OCI-LY3 (cell line): ENCODE data around the gene BZW2.

Experiments used
- H2AFZ ChIP-seq: fragments of 200-600, 300-600 bp; shearing (Covaris generic); 2 replicates; pipeline ENCODE4 v1.6.0; 2014; ENCODE audit warnings: antibody characterized with exemption, low read depth, low read length
- H3K27ac ChIP-seq: fragments of 200-600, 300-600 bp; sonication (generic); 2 replicates; pipeline ENCODE4 v1.5.1; 2014; ENCODE audit warnings: mild to moderate bottlenecking, low read length, moderate library complexity, mixed read lengths
- H3K27me3 ChIP-seq: fragments of 200-600, 300-600 bp; sonication (generic); 2 replicates; pipeline ENCODE4 v1.6.1; 2014; ENCODE audit warnings: low read depth, low read length, mixed read lengths
- H3K36me3 ChIP-seq: fragments of 200-600, 300-600 bp; sonication (generic); replicated peaks from 2 replicates; pipeline ENCODE3; 2014; ENCODE audit warnings: low read depth, low read length, mixed read lengths
- H3K4me1 ChIP-seq: fragments of 300-600, 200-600 bp; sonication (generic); 2 replicates; pipeline ENCODE4 v1.6.1; 2014; ENCODE audit warnings: low read length, mixed read lengths
- H3K4me2 ChIP-seq: fragments of 200-600, 300-600 bp; sonication (generic); 2 replicates; pipeline ENCODE4 v1.6.1; 2014; ENCODE audit warnings: low read length, mixed read lengths
- H3K4me3 ChIP-seq: fragments of 300-600, 200-600 bp; sonication (generic); 2 replicates; pipeline ENCODE4 v1.5.1; 2014; ENCODE audit warnings: antibody characterized with exemption, mild to moderate bottlenecking, low read length, moderate library complexity
- H3K79me2 ChIP-seq: fragments of 300-600, 200-600 bp; shearing (Covaris generic); 2 replicates; pipeline ENCODE4 v1.6.1; 2014; ENCODE audit warnings: mild to moderate bottlenecking, low read length, mixed read lengths
- H3K9ac ChIP-seq: fragments of 300-600, 200-600 bp; shearing (Covaris generic); 2 replicates; pipeline ENCODE4 v1.6.0; 2014; ENCODE audit warnings: mild to moderate bottlenecking, low read length, moderate library complexity
- H3K9me3 ChIP-seq: fragments of 200-600, 300-600 bp; shearing (Covaris generic); 2 replicates; pipeline ENCODE4 v1.6.1; 2014; ENCODE audit warnings: low read length, mixed read lengths; ENCODE audit not compliant: insufficient read depth
- H4K20me1 ChIP-seq: fragments of 200-600, 300-600 bp; sonication (generic); 2 replicates; pipeline ENCODE4 v1.6.1; 2016; ENCODE audit warnings: low read length, mixed read lengths; ENCODE audit not compliant: insufficient read depth
- EZH2phosphoT487 ChIP-seq: fragments of 200-600 bp; shearing (Covaris generic); IDR thresholded peaks from 2 replicates; pipeline ENCODE4 v1.6.1; 2018; ENCODE audit warnings: antibody characterized with exemption, mixed run types, low read depth
- TF ChIP-seq, protein P1 (sequence below): fragments of 200-600, 300-600 bp; sonication (generic); IDR thresholded peaks from 2 replicates; pipeline ENCODE4 v1.5.1; 2014; ENCODE audit warnings: antibody characterized with exemption, low read length, low read depth

BZW2 gene

DNA sequence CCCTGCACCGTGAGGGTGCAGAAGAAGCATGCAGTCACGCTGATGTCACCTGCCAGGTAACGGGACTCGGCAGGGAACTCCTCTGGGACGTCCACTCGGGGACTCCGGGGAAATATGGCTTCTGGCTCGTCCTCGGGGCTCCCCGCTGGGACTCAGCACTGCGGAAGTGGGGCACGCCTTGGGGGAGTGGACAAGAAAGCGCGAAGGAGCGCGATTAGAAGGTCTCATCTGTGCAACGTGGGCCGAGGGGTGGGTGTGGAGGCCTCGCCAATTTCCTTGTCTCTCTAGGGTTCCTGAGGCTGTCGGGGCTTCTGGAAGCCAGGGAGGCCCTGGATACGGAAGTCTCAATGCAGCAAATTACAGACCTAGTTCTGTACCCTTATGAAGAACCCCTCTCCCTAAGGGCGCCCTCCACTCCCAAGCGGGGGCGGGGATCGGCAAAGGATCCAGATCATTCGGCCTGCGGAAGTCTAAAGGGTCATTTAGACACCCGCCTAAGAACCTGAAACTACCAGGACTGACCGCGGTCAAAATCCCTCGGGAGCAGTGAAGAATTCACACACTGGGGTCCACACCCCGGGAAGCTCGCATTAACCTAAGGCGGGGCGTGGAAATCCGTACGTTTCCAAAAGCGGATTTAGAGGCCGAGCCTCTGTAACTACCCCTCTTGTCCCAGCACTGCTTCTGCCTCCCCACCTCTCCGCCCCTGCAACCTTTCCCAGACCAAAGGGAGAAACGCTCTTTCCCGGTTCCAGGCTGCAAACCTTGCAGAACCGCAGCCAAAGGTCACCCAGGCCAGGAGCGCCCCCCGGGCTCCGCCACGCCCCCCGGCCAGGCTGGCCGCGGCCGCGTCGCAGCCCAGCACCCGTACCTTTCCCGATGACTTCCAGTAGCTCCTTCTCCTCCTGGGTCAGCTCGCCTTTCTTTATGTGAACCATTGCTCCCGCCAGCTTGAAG, 1.1 kb upstream of the BZW2 start:
- Histone ChIP-seq H3K9ac (peak overlapping the region; percentile 89), H3K4me3 (peak overlapping the region; percentile 96), H3K4me2 (peak overlapping the region; percentile 77), H3K27me3 (no peaks in the 10 kb centered on the region), H3K9me3 (no peaks in the 10 kb centered on the region), H3K79me2 (peaks cover 40% of the 10 kb centered on the region), H4K20me1 (peaks cover 31% of the 10 kb centered on the region), H2AFZ (peak overlapping the region; percentile 77), H3K36me3 (peaks cover 7% of the 10 kb centered on the region), H3K4me1 (peaks cover 27% of the 10 kb centered on the region), H3K27ac (peak overlapping the region; percentile 31)
- TF ChIP-seq, protein P1, sequence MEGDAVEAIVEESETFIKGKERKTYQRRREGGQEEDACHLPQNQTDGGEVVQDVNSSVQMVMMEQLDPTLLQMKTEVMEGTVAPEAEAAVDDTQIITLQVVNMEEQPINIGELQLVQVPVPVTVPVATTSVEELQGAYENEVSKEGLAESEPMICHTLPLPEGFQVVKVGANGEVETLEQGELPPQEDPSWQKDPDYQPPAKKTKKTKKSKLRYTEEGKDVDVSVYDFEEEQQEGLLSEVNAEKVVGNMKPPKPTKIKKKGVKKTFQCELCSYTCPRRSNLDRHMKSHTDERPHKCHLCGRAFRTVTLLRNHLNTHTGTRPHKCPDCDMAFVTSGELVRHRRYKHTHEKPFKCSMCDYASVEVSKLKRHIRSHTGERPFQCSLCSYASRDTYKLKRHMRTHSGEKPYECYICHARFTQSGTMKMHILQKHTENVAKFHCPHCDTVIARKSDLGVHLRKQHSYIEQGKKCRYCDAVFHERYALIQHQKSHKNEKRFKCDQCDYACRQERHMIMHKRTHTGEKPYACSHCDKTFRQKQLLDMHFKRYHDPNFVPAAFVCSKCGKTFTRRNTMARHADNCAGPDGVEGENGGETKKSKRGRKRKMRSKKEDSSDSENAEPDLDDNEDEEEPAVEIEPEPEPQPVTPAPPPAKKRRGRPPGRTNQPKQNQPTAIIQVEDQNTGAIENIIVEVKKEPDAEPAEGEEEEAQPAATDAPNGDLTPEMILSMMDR = no peak
- TF ChIP-seq EZH2phosphoT487 = no peak

DNA sequence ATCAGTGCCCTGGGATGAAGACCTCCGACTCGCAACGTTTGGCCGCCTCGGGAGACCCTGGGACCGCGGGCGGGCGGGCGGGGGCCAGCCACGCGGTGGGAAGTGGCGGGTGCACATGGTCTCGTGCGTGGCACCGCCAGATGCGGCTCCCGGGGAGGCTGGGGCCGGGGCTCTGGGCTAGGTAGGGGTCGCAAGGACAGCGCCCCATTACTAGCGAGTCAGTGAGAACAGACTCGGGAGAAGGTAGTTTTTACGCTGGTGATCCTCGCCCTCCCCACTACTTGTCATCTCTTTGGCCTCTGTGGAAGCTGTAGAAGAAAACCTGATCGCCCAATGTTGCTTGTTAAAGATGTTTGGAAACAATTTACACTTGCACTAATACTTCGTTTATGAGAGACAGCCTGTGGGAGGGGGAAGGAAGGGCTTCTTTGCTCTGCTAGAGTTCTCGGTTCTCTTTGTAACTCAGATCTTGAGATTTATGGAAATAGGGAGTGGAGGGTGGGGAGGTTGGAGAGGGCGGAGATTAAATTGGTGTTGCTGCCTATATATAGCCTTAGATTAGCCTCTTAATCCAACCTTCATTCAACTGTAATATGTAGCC, 591 bp downstream of the BZW2 start:
- no peak overlapping the region for H2AFZ ChIP-seq
- H3K4me1 ChIP-seq = peaks cover 27% of the 10 kb centered on the region
- peaks cover 56% of the 10 kb centered on the region for H3K79me2 ChIP-seq
- peaks cover 8% of the 10 kb centered on the region for H3K36me3 ChIP-seq
- H3K9me3 ChIP-seq = no peaks in the 10 kb centered on the region
- peak overlapping the region; percentile 84 for H3K9ac ChIP-seq
- H4K20me1 ChIP-seq = peaks cover 47% of the 10 kb centered on the region
- peak overlapping the region; percentile 96 for H3K4me3 ChIP-seq
- H3K27me3 ChIP-seq = no peaks in the 10 kb centered on the region
- peak overlapping the region; percentile 90 for H3K4me2 ChIP-seq
- no peak for TF ChIP-seq EZH2phosphoT487
- TF ChIP-seq, protein P1 = no peak
- peak overlapping the region; percentile 68 for H3K27ac ChIP-seq

DNA sequence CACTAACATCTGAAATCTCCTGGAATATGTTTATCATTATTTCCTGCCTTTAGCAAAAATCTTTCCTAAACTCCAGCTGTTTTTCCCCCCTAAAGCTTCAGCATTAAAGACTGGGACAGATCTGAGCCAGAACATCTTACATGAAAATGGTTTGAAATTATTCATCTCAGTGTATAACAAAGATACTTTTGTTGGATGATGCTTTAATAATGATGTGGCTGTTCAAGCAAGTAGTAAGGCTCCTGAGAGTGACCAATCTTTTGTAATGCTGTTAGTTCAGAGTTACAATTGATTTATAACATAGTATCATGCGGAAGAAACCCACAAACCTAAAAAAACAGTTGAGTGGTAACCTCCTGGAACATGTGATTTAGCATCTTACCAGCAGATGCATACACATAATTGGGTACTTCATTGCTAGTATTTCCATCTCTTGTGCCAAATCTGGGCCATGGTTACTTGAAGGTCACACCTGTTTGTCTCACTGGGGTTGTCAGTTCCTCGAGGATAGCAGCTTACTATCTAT, 1.5 kb downstream of the BZW2 start:
- peak overlapping the region; percentile 96 for H3K4me3 ChIP-seq
- H3K9me3 ChIP-seq = no peaks in the 10 kb centered on the region
- peaks cover 65% of the 10 kb centered on the region for H3K79me2 ChIP-seq
- H3K36me3 ChIP-seq = peaks cover 8% of the 10 kb centered on the region
- H3K9ac ChIP-seq = peak overlapping the region; percentile 84
- H3K27ac ChIP-seq = no peak overlapping the region
- peaks cover 57% of the 10 kb centered on the region for H4K20me1 ChIP-seq
- H3K4me1 ChIP-seq = peaks cover 21% of the 10 kb centered on the region
- no peak for TF ChIP-seq EZH2phosphoT487
- H3K27me3 ChIP-seq = no peaks in the 10 kb centered on the region
- H3K4me2 ChIP-seq = peak overlapping the region; percentile 90
- no peak overlapping the region for H2AFZ ChIP-seq

DNA sequence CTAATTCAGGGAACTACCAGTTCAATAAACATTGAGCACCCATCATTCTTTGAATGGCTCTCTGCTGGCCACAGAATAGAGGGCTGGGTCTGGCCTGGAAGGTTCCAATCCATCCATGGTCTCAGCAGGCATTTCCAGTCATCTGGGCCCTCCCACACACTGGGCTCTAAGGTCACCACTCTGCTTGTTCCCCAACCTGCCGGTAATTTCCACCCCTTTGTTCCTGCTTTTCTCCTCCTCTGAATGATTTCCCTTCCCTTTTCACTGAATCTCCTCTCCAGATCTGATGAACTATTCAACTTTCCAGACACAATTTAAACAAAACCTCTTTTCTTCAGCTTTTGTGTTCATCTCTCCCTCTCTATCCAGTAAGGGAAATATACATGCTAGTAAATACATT, 2.6 kb downstream of the BZW2 start:
- Histone ChIP-seq H3K9me3 (no peaks in the 10 kb centered on the region), H3K9ac (no peak overlapping the region), H3K4me3 (0 out of 2 replicates have a peak overlapping the region, but pooled peaks have one; percentile 5), H3K27ac (no peak overlapping the region), H3K36me3 (peaks cover 8% of the 10 kb centered on the region), H4K20me1 (peaks cover 67% of the 10 kb centered on the region), H3K79me2 (peaks cover 76% of the 10 kb centered on the region), H2AFZ (no peak overlapping the region), H3K4me1 (peaks cover 21% of the 10 kb centered on the region), H3K4me2 (peak overlapping the region; percentile 90), H3K27me3 (no peaks in the 10 kb centered on the region)
- TF ChIP-seq, protein P1 = no peak
- no peak for TF ChIP-seq EZH2phosphoT487
